GM12872 (cell line): ENCODE results near the gene SLC29A3.
A peak's percentile ranks its signal among the peaks of the same experiment; 100 is the strongest.

ENCODE experiments used
- TF ChIP-seq, protein P1 (sequence below): IDR thresholded peaks from 3 replicates; pipeline ENCODE4 v1.5.1; 2011; ENCODE audit warnings: low read depth, mild to moderate bottlenecking, low read length, moderate library complexity; ENCODE audit not compliant: insufficient read depth

The SLC29A3 gene

DNA sequence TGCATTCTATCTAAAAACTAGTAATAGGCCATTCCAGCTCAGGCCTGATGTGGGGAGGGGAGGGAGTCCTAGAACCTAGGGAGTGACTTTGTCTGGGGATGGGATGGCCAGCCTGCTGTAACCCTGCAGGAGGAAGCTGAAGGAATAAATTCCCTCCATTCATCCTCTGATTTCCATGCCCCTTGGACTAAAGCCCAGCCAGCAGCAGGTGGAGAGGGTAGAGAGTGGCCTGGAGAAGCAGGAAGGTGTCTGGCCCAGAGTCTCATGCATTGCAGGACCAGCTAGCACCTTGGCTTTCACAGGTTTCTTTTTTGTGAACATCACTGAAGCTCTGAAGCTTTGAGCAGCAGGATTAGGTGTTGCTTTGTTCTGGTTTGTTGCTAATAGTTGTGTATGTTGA, 44.9 kb downstream of the SLC29A3 start:
- TF ChIP-seq, protein P1, sequence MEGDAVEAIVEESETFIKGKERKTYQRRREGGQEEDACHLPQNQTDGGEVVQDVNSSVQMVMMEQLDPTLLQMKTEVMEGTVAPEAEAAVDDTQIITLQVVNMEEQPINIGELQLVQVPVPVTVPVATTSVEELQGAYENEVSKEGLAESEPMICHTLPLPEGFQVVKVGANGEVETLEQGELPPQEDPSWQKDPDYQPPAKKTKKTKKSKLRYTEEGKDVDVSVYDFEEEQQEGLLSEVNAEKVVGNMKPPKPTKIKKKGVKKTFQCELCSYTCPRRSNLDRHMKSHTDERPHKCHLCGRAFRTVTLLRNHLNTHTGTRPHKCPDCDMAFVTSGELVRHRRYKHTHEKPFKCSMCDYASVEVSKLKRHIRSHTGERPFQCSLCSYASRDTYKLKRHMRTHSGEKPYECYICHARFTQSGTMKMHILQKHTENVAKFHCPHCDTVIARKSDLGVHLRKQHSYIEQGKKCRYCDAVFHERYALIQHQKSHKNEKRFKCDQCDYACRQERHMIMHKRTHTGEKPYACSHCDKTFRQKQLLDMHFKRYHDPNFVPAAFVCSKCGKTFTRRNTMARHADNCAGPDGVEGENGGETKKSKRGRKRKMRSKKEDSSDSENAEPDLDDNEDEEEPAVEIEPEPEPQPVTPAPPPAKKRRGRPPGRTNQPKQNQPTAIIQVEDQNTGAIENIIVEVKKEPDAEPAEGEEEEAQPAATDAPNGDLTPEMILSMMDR = no peak

DNA sequence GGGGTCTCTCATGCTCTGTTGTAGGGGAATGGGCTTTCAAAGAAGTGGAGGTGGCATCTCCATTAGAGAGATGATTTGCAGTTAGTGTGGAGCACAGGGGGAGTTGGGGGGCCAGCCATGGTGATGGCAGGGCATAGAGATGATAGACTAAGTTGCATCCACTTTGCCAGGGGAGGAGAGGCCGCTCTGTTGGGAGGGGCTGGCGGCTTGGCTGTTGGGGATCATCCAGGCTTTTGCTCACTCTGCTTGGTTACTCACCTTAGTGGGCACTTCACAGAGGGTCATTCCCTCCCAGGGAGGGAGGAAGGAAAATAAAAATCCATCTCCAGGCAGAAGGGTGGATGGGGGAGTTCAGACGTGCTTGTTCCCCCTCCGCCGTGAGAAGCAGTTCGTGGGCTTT, 46.3 kb downstream of the SLC29A3 start:
- TF ChIP-seq, protein P1 = no peak

DNA sequence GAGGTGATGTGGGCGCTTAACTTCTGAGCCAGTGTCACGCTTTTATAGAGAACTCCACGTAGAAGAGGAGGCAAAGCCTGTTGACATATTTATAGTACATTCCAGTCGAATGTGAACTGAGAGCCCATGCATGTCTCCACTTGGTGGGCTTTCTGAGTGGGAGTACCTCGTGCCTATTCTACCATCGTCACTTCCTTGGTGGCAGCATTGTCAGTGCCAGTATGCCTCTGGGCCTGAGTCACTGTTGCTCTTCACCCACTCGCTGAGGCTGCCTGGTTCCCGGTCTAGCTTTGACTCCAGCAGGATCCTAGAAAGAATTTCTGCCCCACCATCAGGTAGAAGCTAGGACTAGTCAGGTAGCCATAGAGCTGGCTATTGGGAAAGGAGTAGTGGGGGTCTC, 47.6 kb downstream of the SLC29A3 start:
- TF ChIP-seq, protein P1 = no peak

DNA sequence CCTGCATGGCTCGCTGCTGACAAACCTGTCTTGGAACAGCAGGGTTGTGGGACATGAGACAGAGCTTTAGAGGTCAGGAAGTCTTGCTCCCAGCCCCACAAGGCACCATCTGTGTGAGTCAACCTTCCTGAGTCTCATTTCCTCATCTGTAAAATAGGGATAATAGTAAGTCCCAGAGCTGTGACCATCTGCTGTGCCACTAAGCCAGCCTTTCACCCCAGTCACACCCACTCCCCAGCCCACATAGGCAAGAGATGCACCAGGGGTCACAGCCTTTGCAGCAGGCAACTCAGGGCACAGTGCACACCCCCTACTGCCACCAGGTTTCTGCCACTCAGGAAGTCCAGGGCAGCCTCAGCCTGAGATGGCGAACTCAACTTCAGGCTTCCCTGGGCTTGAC, 48.2 kb downstream of the SLC29A3 start:
- TF ChIP-seq, protein P1 = no peak

DNA sequence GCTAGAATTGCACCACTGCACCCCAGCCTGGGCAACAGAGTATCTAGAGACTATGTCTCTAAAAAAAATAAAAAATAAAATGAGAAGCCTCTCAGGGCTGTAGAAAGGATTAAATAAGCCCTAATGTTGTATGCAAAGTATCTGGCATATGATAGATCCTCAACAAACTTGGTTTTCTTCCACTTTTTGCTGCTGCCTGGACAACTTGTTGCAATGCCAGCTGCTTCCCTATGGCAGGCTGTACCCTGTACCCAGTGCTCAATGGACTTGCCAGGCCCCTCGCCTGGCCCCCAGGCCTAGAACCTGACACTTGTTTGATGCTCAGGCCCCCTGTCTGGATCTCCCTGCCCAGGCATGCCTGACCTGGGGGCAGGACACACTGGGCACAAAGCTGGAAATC, 49.1 kb downstream of the SLC29A3 start:
- TF ChIP-seq, protein P1 = no peak

DNA sequence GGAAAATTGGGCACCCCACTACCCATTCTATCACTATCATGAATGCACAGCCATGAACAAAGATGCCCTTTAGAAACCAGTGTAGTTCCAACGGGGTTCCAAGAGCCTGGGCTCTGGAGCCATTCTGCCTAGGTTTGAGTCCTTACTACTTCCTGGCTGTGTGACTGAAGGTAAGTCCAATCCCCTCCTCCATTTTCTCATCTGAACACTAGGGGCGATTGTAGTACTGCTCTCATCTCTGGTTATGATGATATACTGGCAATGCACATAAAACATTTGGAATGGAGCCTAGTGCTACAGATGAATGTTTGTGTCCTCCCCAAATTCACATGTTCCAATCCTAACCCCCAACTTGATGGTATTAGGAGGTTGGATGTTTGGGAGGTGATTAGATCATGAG, 49.6 kb downstream of the SLC29A3 start:
- TF ChIP-seq, protein P1 = peak; percentile 37; the same call in 2 of the 3 replicates

DNA sequence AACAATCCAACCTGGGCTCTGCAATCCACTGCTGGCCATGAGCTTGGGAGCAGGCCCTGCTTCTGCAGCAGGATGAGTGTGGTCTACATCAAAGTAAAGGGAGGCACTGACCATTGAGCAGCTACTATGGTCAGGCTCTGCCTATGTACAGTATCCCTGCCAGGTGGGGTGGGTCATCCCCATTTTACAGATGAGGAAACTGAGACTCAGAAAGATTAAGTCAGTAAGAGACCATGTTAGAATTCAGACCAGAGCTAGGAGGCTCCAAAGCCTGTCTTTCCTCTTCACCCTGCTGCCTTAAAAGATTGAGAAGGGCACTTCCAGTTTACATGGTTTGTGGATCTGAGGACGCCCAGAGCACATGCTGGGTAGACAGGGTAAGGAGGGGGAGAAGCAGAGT, 50.5 kb downstream of the SLC29A3 start:
- TF ChIP-seq, protein P1 = no peak

DNA sequence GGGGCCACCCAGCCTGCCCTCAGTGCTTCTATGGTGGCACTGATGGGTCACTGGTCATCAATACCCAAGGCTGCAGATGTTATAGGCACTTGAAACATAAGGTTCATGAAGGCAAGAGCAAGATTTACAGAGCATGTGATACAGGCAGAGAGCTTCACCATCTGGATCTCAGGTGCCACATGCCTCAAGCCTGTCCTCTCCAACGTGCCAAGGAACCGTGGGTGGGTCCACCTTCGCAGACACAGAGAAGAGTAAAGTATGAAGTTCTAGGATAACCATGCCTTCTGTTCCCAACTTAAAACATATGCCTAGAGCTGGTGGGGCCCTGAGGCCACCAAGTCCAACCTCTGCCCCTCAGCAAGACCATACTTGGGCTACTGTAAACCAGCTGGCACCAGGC, 51.0 kb downstream of the SLC29A3 start:
- TF ChIP-seq, protein P1 = no peak
